HepG2 (cell line): Measurements from ENCODE around the gene PKP4. TPM values are rescaled to one million over a fixed set of nuclear protein-coding genes. Genes with fewer than 3 reads are reported as not detected.

Experiments
- ADNP ChIP-seq: sonication (generic); formaldehyde crosslinking; IDR thresholded peaks from 2 replicates; pipeline ENCODE4 v1.4.0; 2020; ENCODE audit warnings: missing genetic modification reagents
- ATRX ChIP-seq: sonication (generic); formaldehyde crosslinking; IDR thresholded peaks from 2 replicates; pipeline ENCODE4 v1.4.0; 2020; ENCODE audit warnings: missing genetic modification reagents, borderline replicate concordance
- CEBPZ ChIP-seq: IDR thresholded peaks from 2 replicates; pipeline ENCODE4 v1.6.1; 2012; ENCODE audit warnings: low read length, improper control_type of control experiment
- IKZF4 ChIP-seq: sonication (generic); formaldehyde crosslinking; IDR thresholded peaks from 2 replicates; pipeline ENCODE4 v1.5.1; 2020; ENCODE audit warnings: borderline replicate concordance, mild to moderate bottlenecking, low read depth, missing genetic modification reagents; ENCODE audit errors: not compliant biosample characterization
- ISX ChIP-seq: sonication (generic); formaldehyde crosslinking; conservative IDR thresholded peaks from 2 replicates; pipeline ENCODE4 v1.5.0; 2020; ENCODE audit warnings: missing genetic modification reagents
- MXD4 ChIP-seq: IDR thresholded peaks from 2 replicates; pipeline ENCODE4 v1.6.1; 2016; ENCODE audit warnings: mild to moderate bottlenecking, missing biosample characterization, missing genetic modification reagents
- NFIB ChIP-seq: sonication (generic); formaldehyde crosslinking; IDR thresholded peaks from 2 replicates; pipeline ENCODE4 v1.9.0; 2021; ENCODE audit warnings: missing genetic modification reagents, mild to moderate bottlenecking, borderline replicate concordance
- PLRG1 ChIP-seq: fragments of 450-650 bp; conservative IDR thresholded peaks from 2 replicates; pipeline ENCODE4 v1.6.1; 2016
- RAD51 ChIP-seq: fragments of 450-650 bp; IDR thresholded peaks from 2 replicates; pipeline ENCODE4 v1.6.1; 2016; ENCODE audit warnings: borderline replicate concordance
- REL ChIP-seq: sonication (generic); formaldehyde crosslinking; conservative IDR thresholded peaks from 2 replicates; pipeline ENCODE4 v1.8.0; 2022; ENCODE audit warnings: mild to moderate bottlenecking, missing genetic modification reagents, moderate library complexity
- RERE ChIP-seq: IDR thresholded peaks from 2 replicates; pipeline ENCODE4 v1.6.1; 2016; ENCODE audit warnings: low read depth, missing genetic modification reagents, missing compliant biosample characterization
- STAG1 ChIP-seq: sonication (generic); formaldehyde crosslinking; IDR thresholded peaks from 2 replicates; pipeline ENCODE4 v1.4.0; 2020; ENCODE audit warnings: missing genetic modification reagents
- TBL1XR1 ChIP-seq: fragments of 150-350 bp; IDR thresholded peaks from 2 replicates; pipeline ENCODE4 v1.6.1; 2014; ENCODE audit warnings: borderline replicate concordance, low read length; ENCODE audit not compliant: partially characterized antibody
- ZBTB14 ChIP-seq: sonication (generic); formaldehyde crosslinking; IDR thresholded peaks from 2 replicates; pipeline ENCODE4 v1.4.0; 2020; ENCODE audit warnings: missing genetic modification reagents
- ZC3H13 ChIP-seq: sonication (generic); formaldehyde crosslinking; IDR thresholded peaks from 2 replicates; pipeline ENCODE4 v1.8.1; 2023; ENCODE audit warnings: mild to moderate bottlenecking, missing genetic modification reagents, moderate library complexity
- ZNF484 ChIP-seq: sonication (generic); formaldehyde crosslinking; IDR thresholded peaks from 2 replicates; pipeline ENCODE4 v1.5.1; 2020; ENCODE audit warnings: mild to moderate bottlenecking, low read depth, missing genetic modification reagents, borderline replicate concordance
- ZNF782 ChIP-seq: sonication (generic); formaldehyde crosslinking; IDR thresholded peaks from 2 replicates; pipeline ENCODE4 v1.4.0; 2020; ENCODE audit warnings: missing genetic modification reagents, mild to moderate bottlenecking, borderline replicate concordance
- ZSCAN22 ChIP-seq: sonication (generic); formaldehyde crosslinking; IDR thresholded peaks from 2 replicates; pipeline ENCODE4 v1.4.0; 2020; ENCODE audit warnings: mild to moderate bottlenecking, missing genetic modification reagents
- polyA plus RNA-seq, 8 experiments: library from polyadenylated mRNA; depleted of rRNA in 3 of 8; stranded (reverse) in 7 of 8; unstranded in 1 of 8; fragments of >200 nt; fragmentation: Illumina TruSeq in 4 of 8; extraction: Trizol in 4 of 8; gene quantifications; 2 replicates each; pipeline versions ENCODE4 v1.2.1 to v1.2.3, GENCODE V29; 2011 to 2016; ENCODE audit warnings: low read depth in 4 of 8, missing spikeins in 1 of 8, mixed read lengths in 1 of 8; ENCODE audit not compliant: insufficient read depth in 1 of 8
- total RNA-seq, 5 experiments: library from RNA; depleted of rRNA; stranded (reverse); fragments of >200 nt; fragmentation: Illumina TruSeq; extraction: Trizol; gene quantifications; 2 replicates each; pipeline ENCODE4 v1.2.3, GENCODE V29; 2016; ENCODE audit warnings: low read depth in 1 of 5

The PKP4 gene
- total and polyA plus RNA-seq, 2 of the 13 experiments (the other 11 are each of a cell fraction or from before 2014, with no cell fraction given) = 80.9 to 90.5 TPM

- TF ChIP-seq ZSCAN22 (CRISPR knock-in tag) (no peak), ZNF782 (CRISPR knock-in tag) (no peak), STAG1 (peak; percentile 23; the same call in 1 of the 2 replicates), RAD51 (no peak), CEBPZ (no peak), MXD4 (CRISPR knock-in tag) (no peak), ADNP (CRISPR knock-in tag) (no peak), ISX (CRISPR knock-in tag) (no peak), ZBTB14 (no peak), PLRG1 (no peak), NFIB (CRISPR knock-in tag) (no peak), IKZF4 (CRISPR knock-in tag) (no peak), RERE (CRISPR knock-in tag) (no peak), ATRX (CRISPR knock-in tag) (no peak), TBL1XR1 (no peak), REL (CRISPR knock-in tag) (no peak), ZC3H13 (no peak), ZNF484 (CRISPR knock-in tag) (no peak)
Measured at GRCh38 chr2:158456309-158457066, at the start of gene PKP4, which contains the start of gene CCDC148 (continued).
